ENCODE data around the gene EPB41L4B.

GRCh38 chr9:109122726-109123621 lies 197.9 kb downstream of the EPB41L4B start:
- TF ChIP-seq CTCF (IDR thresholded peaks at IDR 0.05) = no peak
- no peak for TF ChIP-seq POLR2A (IDR thresholded peaks at IDR 0.05)

Measured in thyroid gland (tissue), 4 donors.